NCI-H460 (cell line): ENCODE data around the gene FOXJ2. TPM values are rescaled to one million over a fixed set of nuclear protein-coding genes. Genes with fewer than 3 reads are reported as not detected.
"Not testable (repeated sequence)": the region's sequence is repeated elsewhere in the genome, so short reads cannot be mapped to it uniquely, and the experiment has no call there.

Experiments used
- DNase-seq: peaks from one replicate; pipeline ENCODE4 v3.0.0-alpha.2; 2016; ENCODE audit warnings: low read depth; ENCODE audit errors: extremely low read depth
- total RNA-seq: library from RNA; depleted of rRNA; stranded (reverse); fragments of >200 nt; shearing (Covaris generic); gene quantifications from 2 replicates; pipeline ENCODE4 v1.2.3, GENCODE V29; 2014

FOXJ2 gene
- total RNA-seq, 1 experiment from 2014 or later, result 7.3 TPM

DNA sequence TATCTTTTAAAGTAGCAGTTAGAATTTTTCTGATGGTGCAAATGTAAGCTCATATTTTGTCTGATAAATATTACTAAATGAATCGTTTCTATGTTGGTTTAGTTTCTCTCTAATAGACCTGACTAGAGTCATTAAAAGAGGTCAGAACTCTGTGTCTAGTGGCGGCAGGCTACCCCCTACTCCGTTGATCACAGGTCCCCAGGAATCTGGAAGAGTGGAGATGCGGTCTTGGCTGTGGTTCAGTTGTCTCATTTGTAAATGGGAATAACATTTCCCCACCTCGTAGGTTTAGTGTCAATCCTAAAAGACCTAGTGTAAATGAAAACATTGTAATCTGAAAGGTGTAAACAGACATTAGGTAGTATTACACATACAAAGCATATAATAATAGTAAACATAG lies 4.7 kb upstream of the FOXJ2 start:
- no peak for DNase-seq

- no peak for DNase-seq
Observed at GRCh38 chr12:8028267-8028666, 4.2 kb upstream of the FOXJ2 start.

GRCh38 chr12:8030189-8030588 lies 2.3 kb upstream of the FOXJ2 start:
- DNase-seq, result no peak

DNA sequence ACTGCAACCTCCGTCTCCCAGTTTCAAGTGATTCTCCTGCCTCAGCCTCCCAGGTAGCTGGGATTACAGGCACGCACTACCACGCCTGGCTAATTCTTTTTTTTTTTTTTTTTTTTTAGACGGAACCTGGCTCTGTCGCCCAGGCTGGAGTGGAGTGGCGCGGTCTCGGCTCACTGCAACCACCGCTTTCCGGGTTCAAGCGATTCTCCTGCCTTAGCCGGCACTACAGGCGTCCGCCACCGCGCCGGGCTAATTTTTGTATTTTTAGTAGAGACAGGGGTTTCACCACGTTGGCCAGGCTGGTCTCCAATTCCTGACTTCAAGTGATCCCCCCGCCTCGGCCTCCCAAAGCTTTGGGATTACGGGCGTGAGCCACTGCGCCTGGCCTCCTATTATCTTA lies 1.5 kb upstream of the FOXJ2 start:
- DNase-seq, result not testable (repeated sequence)

GRCh38 chr12:8031872-8032241 lies 659 bp upstream of the FOXJ2 start:
- no peak for DNase-seq

DNA sequence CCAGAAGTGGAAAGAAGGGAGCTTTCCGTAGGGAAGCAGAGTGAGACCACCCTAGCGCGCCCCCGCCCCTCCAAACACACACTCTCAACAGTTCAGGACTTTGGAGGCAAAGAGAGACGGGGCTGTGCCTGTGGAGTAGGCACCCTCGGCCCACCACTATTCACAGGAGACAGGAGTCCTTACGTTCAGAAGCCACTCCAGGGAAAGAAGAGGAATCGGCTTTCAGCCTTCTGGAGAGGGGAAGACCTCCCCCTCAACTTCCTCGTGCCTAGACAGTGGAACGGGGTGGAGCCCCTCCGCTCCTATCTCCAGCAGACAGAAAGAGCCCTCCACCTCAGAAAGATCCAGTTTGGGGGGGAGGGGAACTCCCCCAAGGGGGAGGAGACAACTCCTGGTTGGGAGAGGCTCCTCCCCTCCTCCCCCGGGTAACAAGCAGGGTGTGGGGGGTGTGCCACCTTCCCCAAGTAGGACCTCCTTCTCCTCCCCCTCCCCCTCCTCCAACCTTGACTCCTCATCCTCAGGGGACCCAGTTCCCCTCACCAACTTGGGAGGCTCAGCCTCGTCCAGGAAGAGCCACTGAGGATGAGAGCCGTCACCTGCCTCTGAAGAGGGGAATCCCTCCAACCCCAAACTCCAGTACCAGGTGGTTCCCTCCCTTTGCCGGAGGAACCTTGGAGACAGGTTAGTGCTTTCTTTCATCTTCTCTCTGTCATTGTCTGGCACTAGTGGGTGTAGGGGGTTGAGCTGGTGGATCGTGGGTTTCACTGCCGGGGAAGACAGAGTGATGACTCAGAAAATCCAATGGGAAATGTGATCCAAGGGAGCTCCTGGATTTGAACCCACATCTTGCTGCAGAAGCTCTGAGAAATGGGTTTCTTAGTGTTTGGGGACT lies 883 bp downstream of the FOXJ2 start:
- DNase-seq, result no peak

- no peak for DNase-seq
Observed at GRCh38 chr12:8034802-8035201, 2.3 kb downstream of the FOXJ2 start.

DNA sequence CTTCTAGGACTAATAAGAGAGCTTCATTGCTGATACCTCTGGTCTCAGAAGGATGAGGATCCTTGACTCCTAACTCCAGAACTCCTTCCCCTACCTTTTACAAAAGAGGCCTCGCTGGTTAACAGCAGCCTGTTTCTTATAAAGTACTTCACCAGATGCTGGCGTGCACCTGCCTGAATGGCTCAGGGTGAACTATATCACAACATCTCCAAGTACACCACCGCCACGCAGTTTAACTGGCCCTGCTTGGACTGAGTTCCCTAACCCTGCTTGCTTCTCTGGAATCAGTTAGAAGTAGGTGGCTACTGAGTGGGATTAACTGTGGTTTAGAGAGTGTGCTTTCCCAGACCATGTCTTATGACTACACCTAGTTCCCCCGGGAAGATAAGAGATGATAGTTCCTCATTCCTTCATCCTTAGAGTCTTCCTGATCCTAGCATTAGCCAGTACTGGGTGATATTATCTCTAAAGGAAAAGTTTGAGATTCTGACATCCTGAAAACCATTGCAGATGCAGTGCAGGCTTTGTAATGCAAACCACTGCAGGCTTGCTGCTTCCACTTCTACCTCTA lies 3.0 kb downstream of the FOXJ2 start:
- no peak for DNase-seq

- DNase-seq, result no peak
Observed at GRCh38 chr12:8036346-8036745, 3.8 kb downstream of the FOXJ2 start.

- no peak for DNase-seq
Observed at GRCh38 chr12:8037046-8037663, 4.6 kb downstream of the FOXJ2 start.

DNA sequence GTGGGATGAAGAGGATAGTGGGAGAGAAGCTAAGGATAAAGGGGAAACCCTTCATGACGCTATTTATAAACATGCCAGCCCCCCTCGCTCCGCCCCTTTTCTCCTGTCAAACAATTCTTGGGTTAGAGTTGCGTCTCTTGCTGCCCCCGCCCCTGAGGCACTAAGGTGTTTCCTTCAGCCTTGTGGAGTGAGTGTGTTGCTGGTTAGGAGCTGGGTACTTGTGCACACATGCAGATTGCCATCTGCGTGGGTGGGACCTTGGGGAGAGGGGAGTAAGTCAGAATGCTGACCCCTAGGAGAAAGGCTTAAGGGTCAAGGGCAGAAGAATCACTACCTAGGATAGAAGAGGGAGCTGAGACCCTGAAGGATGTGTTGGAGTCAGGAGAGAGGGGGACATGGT lies 5.4 kb downstream of the FOXJ2 start:
- no peak for DNase-seq

- no peak for DNase-seq
Observed at GRCh38 chr12:8038659-8039114, 6.2 kb downstream of the FOXJ2 start.

DNA sequence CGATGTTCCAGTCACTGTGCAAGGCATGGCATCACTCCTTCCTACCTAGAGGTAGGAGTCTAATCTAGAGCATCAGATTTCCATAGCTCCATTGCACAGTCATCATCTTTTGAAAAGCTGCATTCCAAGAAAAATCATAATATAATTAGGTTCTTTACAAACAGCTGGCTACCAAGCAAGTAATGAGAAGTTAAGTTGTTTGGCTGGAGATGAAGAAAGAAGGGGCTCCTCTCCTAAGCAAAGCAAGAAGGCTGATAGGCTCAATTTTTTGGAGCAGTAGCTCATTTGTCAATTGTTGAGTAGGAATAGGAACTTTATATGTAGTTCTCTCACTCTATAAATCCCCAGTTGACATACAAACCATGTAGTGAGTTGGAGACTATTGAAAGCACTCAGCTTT lies 8.3 kb downstream of the FOXJ2 start:
- no peak for DNase-seq

DNA sequence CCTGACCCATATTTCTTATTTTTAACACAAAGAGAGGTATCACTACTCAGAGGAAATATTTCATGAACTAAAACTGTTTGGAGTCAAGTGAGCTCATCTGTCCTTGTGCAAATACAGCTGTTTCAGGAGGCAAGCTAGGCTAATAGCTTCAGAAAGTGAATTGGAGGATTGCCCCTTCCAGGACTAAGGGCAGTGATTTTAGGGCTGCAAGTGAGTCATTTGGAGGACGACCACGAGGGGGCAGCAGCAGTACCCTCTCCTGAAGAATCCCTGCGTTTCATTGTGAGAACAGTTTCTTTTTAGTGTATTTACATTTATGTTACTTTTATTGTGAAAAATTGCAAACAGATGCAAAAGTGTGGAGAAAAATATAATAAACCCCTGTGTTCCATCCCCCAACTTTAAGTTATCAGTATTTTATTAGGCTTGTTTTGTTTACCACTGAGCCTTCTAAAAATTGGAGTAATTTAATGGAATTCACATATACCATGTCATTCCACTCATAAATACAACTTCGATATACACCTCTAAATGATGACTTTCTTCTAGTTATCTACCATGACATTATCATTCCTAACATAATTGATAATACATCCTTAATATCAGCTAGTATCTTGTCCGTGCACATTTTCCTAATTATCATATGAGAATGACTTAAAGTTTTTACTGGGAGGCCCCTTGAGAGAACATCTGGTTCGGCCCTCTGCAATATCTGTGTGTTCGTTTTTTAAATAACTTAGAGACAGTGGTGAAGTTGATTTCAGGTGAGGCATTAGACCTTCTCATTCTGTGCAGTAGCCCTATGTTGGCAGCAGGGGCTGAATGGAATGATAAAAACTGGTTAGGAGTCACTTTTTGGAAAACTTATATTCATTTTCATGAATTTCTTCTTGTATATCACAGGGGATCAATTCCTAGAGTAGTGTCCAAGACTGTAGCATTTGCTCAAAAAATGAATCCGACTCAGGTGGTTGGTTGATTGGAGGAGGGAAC lies 13.7 kb downstream of the FOXJ2 start:
- DNase-seq, result peak; percentile 46

- DNase-seq, result no peak
Observed at GRCh38 chr12:8047842-8048241, 15.3 kb downstream of the FOXJ2 start.

GRCh38 chr12:8048906-8049305 lies 16.4 kb downstream of the FOXJ2 start:
- no peak for DNase-seq

- no peak for DNase-seq
Observed at GRCh38 chr12:8050600-8051250, 18.2 kb downstream of the FOXJ2 start.

DNA sequence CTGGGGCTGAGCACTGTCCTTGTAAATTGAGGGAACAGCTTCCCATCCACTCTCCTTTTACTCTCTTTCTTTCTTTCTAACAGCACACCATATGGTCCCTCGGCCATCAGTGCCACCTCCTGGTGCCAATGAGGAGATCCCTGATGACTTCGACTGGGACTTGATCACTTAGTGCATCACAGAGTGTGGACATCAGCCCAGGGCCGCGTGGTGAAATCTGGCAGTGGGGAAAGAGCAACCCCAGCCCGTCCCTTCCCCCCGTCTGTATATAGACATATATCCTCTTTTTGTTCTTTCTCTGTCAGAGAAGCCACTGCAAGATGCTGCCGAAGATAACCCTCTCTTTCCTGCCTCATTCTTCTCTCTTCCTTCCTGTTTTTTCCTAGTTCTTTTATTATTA lies 20.2 kb downstream of the FOXJ2 start:
- no peak for DNase-seq

GRCh38 chr12:8054816-8055215 lies 22.3 kb downstream of the FOXJ2 start:
- DNase-seq, result no peak

- DNase-seq, result no peak
Observed at GRCh38 chr12:8057306-8057705, 24.8 kb downstream of the FOXJ2 start.
